ENCODE measurements around the gene PARP2.
"Not testable (repeated sequence)": the region's sequence is repeated elsewhere in the genome, so short reads cannot be mapped to it uniquely, and the experiment has no call there.

The PARP2 gene

GRCh38 chr14:20347747-20348146 is 4.3 kb downstream of the PARP2 start:
- TF ChIP-seq, protein P1, sequence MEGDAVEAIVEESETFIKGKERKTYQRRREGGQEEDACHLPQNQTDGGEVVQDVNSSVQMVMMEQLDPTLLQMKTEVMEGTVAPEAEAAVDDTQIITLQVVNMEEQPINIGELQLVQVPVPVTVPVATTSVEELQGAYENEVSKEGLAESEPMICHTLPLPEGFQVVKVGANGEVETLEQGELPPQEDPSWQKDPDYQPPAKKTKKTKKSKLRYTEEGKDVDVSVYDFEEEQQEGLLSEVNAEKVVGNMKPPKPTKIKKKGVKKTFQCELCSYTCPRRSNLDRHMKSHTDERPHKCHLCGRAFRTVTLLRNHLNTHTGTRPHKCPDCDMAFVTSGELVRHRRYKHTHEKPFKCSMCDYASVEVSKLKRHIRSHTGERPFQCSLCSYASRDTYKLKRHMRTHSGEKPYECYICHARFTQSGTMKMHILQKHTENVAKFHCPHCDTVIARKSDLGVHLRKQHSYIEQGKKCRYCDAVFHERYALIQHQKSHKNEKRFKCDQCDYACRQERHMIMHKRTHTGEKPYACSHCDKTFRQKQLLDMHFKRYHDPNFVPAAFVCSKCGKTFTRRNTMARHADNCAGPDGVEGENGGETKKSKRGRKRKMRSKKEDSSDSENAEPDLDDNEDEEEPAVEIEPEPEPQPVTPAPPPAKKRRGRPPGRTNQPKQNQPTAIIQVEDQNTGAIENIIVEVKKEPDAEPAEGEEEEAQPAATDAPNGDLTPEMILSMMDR (IDR thresholded peaks at IDR 0.05; ENCODE audit: insufficient read depth, low read length, poor library complexity, severe bottlenecking): no peak
- no peak for DNase-seq (ENCODE audit: extremely low read depth, insufficient read length)
- Histone ChIP-seq H3K36me3 (ENCODE audit: control insufficient read depth, insufficient read depth, low read length) (peaks cover 7% of the 10 kb centered on the region), H3K27me3 (replicated peaks; ENCODE audit: control insufficient read depth, insufficient read depth, low read length) (no peaks in the 10 kb centered on the region), H3K4me3 (replicated peaks; ENCODE audit: low read depth, low read length) (no peak overlapping the region)

GRCh38 chr14:20350282-20350681 is 6.8 kb downstream of the PARP2 start:
- Histone ChIP-seq H3K27me3 (replicated peaks; ENCODE audit: control insufficient read depth, insufficient read depth, low read length) (no peaks in the 10 kb centered on the region), H3K36me3 (ENCODE audit: control insufficient read depth, insufficient read depth, low read length) (peaks cover 12% of the 10 kb centered on the region), H3K4me3 (replicated peaks; ENCODE audit: low read depth, low read length) (no peak overlapping the region)
- no peak for DNase-seq (ENCODE audit: extremely low read depth, insufficient read length)
- TF ChIP-seq, protein P1 (IDR thresholded peaks at IDR 0.05; ENCODE audit: insufficient read depth, low read length, poor library complexity, severe bottlenecking): no peak

DNA sequence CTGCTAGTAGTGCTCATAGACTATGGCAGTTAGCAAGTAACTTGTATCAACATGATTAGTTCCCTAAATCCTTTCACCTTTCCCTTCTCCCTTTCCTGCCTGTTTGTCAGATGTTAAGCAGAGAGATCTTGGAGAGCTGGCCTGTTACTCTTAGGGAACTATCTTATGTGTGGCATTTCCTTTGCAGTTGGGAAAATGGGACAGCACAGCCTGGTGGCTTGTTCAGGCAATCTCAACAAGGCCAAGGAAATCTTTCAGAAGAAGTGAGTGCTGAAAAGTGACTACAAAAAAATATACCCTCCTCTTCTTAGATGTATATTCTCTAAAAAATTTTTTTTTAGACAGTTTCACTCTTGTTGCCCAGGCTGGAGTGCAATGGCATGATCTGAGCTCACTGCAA is 7.4 kb downstream of the PARP2 start:
- Histone ChIP-seq H3K27me3 (replicated peaks; ENCODE audit: control insufficient read depth, insufficient read depth, low read length) (no peaks in the 10 kb centered on the region), H3K4me3 (replicated peaks; ENCODE audit: low read depth, low read length) (no peak overlapping the region), H3K36me3 (ENCODE audit: control insufficient read depth, insufficient read depth, low read length) (peaks cover 12% of the 10 kb centered on the region)
- TF ChIP-seq, protein P1 (IDR thresholded peaks at IDR 0.05; ENCODE audit: insufficient read depth, low read length, poor library complexity, severe bottlenecking): no peak
- no peak for DNase-seq (ENCODE audit: extremely low read depth, insufficient read length)

GRCh38 chr14:20356422-20356821 is 13.0 kb downstream of the PARP2 start:
- TF ChIP-seq, protein P1 (IDR thresholded peaks at IDR 0.05; ENCODE audit: insufficient read depth, low read length, poor library complexity, severe bottlenecking): no peak
- DNase-seq (ENCODE audit: extremely low read depth, insufficient read length): no peak
- H3K4me3 ChIP-seq (replicated peaks; ENCODE audit: low read depth, low read length): no peak overlapping the region
- no peaks in the 10 kb centered on the region for H3K27me3 ChIP-seq (replicated peaks; ENCODE audit: control insufficient read depth, insufficient read depth, low read length)
- H3K36me3 ChIP-seq (ENCODE audit: control insufficient read depth, insufficient read depth, low read length): peaks cover 19% of the 10 kb centered on the region

- H3K27me3 ChIP-seq (replicated peaks; ENCODE audit: control insufficient read depth, insufficient read depth, low read length); DNase-seq (ENCODE audit: extremely low read depth, insufficient read length); H3K4me3 ChIP-seq (replicated peaks; ENCODE audit: low read depth, low read length): not testable (repeated sequence)
- peaks cover 17% of the 10 kb centered on the region for H3K36me3 ChIP-seq (ENCODE audit: control insufficient read depth, insufficient read depth, low read length)
Observed at GRCh38 chr14:20358474-20358873, 15.0 kb downstream of the PARP2 start.

DNA sequence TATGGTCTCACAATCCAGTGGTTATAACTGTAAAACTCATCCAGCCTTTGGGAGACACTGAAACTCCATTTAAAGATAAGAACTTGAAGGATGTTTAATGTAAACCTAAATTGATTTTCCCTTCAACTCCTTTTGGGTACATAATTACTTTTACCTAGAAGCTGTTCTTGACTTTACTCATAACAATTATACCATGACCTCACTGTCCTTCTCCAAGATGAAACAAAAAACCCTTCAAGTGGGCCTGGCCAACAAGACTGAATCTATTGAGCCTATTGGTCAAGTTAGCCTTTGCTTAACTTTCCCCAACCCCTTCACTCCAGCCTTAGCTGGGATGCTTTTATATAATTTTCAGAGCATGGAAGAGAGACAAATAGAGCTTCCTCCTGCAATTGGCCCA is 22.5 kb downstream of the PARP2 start:
- no peak overlapping the region for H3K4me3 ChIP-seq (replicated peaks; ENCODE audit: low read depth, low read length)
- DNase-seq (ENCODE audit: extremely low read depth, insufficient read length): no peak
- peaks cover 16% of the 10 kb centered on the region for H3K36me3 ChIP-seq (ENCODE audit: control insufficient read depth, insufficient read depth, low read length)
- no peaks in the 10 kb centered on the region for H3K27me3 ChIP-seq (replicated peaks; ENCODE audit: control insufficient read depth, insufficient read depth, low read length)
- TF ChIP-seq, protein P1 (IDR thresholded peaks at IDR 0.05; ENCODE audit: insufficient read depth, low read length, poor library complexity, severe bottlenecking): no peak
